GM10248 (cell line): Measurements from ENCODE around the gene MSN.
"Not testable (repeated sequence)": the region's sequence is repeated elsewhere in the genome, so short reads cannot be mapped to it uniquely, and the experiment has no call there.

ENCODE experiments used
- CTCF ChIA-PET: fragments of 300-600 bp; sonication (Branson Sonifier 250); formaldehyde crosslinking; extraction: SDS; loops from one replicate; lab custom pipeline; 2021; ENCODE audit warnings: antibody characterized with exemption; lab: Yijun Ruan, JAX
- POLR2A ChIA-PET: fragments of 350-650 bp; sonication (Branson Sonifier 250); formaldehyde crosslinking; extraction: SDS; loops from one replicate; lab custom pipeline; 2020; ENCODE audit warnings: antibody characterized with exemption; lab: Yijun Ruan, JAX
- DNase-seq: peaks from one replicate; pipeline ENCODE4 v3.0.0; 2012; ENCODE audit errors: extremely low spot score
- CTCF ChIP-seq: IDR thresholded peaks from 2 replicates; pipeline ENCODE4 v1.5.1; 2012; ENCODE audit warnings: mild to moderate bottlenecking, low read depth; ENCODE audit errors: extremely low read depth, missing control alignments, control extremely low read depth

The MSN gene

DNA sequence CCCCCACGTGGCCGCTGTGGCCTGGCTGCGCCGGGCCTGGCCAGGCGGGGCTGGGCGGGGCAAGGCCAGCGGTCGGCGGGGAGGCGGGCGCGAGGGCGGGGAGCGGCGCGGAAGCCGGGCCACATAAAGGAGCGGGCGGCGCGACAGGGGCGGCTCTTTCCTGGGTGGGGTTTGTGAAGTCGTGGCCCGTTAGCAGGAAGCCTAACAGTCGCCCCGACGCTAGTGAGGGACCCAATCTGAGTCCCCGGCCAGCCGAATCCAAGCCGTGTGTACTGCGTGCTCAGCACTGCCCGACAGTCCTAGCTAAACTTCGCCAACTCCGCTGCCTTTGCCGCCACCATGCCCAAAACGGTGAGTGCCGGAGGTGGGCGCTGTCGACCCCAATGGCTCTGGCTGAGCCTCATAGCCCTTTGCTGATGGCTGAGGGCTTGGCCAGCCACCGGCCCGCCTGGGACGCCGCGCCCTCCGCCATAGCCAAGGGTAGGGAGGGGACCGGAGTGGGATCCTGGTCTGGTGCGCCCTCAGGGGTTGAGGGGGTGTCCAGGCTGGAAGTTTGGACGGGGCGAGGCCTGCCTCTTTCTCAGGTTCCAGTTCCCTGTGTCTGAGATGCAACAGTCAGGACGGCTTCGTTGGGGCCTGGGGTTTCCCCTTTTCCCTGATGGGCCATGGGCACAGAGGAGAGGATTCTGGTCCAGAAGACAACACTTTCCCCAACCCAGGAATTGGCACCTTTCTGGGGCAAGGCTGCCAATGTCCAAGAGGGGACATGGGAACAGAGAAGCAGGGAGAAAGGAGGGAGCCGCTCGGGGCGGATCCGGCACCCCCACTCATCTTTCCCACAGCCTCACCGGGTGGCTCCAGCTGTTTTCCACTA is at the start of gene MSN:
MSN (plus strand) TSS at position 152 of the 874 bp plus-strand sequence; CDS start at position 340, 188 bp downstream.
- ChIA-PET POLR2A (interaction anchor here (0.6 to 1.1 kb wide), 3 partner anchors 38 to 87 kb away, joined by 3 to 5 read pairs (median 3); no protein-coding TSS in a partner anchor), CTCF (interaction anchor here (0.9 to 1.1 kb wide), 2 partner anchors 11 to 36 kb away, joined by 3 read pairs; no protein-coding TSS in a partner anchor)
- peak; percentile 21 for TF ChIP-seq CTCF
- peak; percentile 76 for DNase-seq

DNA sequence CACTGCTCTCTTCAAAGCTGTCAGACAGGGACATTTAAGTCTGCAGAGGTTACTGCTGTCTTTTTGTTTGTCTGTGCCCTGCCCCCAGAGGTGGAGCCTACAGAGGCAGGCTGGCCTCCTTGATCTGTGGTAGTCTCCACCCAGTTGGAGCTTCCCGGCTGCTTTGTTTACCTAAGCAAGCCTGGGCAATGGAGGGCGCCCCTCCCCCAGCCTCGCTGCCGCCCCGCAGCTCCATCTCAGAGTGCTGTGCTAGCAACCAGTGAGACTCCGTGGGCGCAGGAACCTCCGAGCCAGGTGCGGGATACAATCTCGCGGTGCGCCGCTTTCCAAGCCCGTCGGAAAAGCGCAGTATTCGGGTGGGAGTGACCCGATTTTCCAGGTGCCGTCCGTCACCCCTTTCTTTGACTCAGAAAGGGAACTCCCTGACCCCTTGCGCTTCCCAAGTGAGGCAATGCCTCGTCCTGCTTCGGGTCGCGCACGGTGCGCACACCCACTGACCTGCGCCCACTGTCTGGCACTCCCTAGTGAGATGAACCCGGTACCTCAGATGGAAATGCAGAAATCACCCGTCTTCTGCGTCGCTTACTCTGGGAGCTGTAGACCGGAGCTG is 47.3 kb upstream of the MSN start:
- POLR2A ChIA-PET, DNase-seq, CTCF ChIA-PET: not testable (repeated sequence)

DNA sequence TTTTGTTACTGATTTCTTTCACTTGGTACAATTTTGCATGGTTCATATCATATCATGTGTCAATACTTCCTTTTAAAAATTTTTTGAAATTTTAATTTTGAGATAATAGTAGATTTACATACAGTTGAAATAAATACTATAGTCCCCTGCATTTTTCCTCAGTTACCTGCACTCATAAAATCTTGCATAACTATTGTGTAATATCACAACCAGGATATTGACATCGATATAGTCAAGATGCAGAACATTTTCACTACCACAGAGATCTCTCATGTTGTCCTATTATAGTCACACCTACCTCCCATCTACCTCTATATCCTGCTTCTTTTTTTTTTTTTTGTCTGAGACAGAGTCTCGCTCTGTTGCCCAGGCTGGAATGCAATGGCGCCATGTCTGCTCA is 36.7 kb upstream of the MSN start:
- POLR2A ChIA-PET, result no interaction called here
- no peak for TF ChIP-seq CTCF
- CTCF ChIA-PET, result no interaction called here
- DNase-seq, result no peak

GRCh38 chrX:65633826-65634225 is 33.6 kb upstream of the MSN start:
- TF ChIP-seq CTCF, result no peak
- POLR2A ChIA-PET, result no interaction called here
- CTCF ChIA-PET, result no interaction called here
- no peak for DNase-seq

DNA sequence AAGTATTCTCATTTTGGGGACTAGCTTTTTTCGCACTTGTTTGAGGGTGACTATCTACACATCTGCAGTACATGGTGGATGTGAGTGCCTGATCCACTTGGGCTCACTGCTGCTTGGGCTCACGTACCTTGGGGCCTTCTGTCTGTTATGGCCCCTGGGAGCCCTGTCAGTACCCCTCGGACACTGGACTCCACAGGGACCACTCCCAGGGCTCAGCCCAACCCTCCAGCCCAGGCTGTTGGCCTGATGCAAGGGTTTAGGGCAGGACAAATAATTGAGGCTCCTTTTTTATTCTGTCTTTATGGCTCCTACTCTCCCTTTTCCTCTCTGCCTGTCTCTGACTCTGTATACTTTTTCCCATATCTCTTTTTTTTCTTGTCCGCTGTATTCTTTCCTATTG is 32.7 kb upstream of the MSN start:
- POLR2A ChIA-PET, result no interaction called here
- no peak for DNase-seq
- CTCF ChIA-PET, result interaction anchor here (1.1 kb wide), 1 partner anchor 10 kb away, joined by 3 read pairs; no protein-coding TSS in a partner anchor
- TF ChIP-seq CTCF, result no peak

DNA sequence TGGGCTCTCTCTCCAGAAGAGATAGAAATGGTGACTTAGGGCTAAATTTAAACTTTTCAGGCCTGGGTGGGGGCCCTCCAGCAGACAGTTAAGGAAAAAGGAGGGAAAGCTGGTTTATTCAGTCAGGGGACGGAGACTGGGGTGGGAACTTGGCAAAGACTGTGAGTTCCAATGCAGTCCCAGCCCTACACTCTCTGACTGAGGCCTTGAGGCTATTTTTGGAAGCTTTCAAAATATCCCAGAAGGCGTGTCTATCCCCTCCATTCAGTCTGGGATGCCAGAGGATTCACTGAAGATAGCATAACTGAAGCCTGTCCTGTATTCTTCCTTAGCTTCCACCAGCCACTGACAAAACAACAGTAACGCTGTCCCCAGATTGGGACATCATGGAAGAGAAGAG is 32.1 kb upstream of the MSN start:
- no peak for TF ChIP-seq CTCF
- DNase-seq, result no peak
- CTCF ChIA-PET, result interaction anchor here (1.1 kb wide), 1 partner anchor 9 kb away, joined by 3 read pairs; no protein-coding TSS in a partner anchor
- POLR2A ChIA-PET, result no interaction called here
